NCI-H1694 (cell line): ENCODE data around the gene DCAF8L2.
"Not testable (repeated sequence)": the region's sequence is repeated elsewhere in the genome, so short reads cannot be mapped to it uniquely, and the experiment has no call there.

Experiments used
- DNase-seq: peaks from one replicate; lab custom pipeline; 2025; lab: John Stamatoyannopoulos, UW

Gene DCAF8L2

GRCh38 chrX:27590044-27590443 is at the start of gene DCAF8L2:
Gene DCAF8L2, plus strand, starts transcription at chrX:27590344. Its CDS starts 156,552 bp downstream, at chrX:27746896.
- no peak for DNase-seq

- DNase-seq = not testable (repeated sequence)
These were observed 49.0 kb upstream of the DCAF8L2 start for GRCh38 chrX:27541161-27541560.

DNA sequence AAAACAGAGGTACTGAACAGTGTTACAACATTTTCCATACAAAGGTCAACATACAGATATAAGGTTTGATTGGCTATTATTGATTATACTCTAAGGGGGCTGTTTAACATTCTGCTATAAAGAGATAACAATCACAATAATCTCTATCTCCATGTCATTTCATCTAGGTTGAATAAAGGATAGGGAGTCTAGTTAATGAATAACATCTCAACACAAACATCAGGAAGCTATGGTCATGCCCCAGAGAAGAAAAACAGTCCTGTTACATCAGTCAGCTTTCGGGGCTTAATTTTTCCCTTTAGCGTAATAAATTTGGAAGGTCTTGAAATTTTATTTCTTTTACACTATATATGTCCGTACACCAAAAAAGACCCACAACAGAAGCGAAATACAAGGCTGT is 41.5 kb upstream of the DCAF8L2 start:
- no peak for DNase-seq

DNA sequence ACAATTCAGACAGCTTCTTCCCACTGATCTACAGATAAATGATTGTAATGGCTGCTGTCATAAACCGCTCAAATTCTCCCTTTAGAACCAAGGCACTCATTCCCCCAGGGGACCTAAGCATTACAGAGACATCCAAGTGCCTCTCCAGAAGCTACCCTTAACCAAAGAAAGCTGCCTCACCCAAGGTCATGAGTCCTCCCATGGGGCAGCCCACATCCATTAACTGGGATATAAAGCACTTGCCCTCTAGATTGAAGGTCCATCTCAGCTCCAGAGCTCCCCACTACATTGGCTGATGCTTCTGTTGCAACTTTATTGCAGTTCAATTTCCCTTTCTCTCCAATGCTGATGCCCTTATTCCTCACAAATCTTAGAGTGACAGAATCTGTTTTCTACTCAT is 40.5 kb upstream of the DCAF8L2 start:
- no peak for DNase-seq

GRCh38 chrX:27555514-27555913 is 34.6 kb upstream of the DCAF8L2 start:
- peak; percentile 28 for DNase-seq

- DNase-seq = no peak
These were observed 24.2 kb upstream of the DCAF8L2 start for GRCh38 chrX:27565992-27566391.

GRCh38 chrX:27571164-27571563 is 19.0 kb upstream of the DCAF8L2 start:
- DNase-seq = no peak

- no peak for DNase-seq
These were observed 14.6 kb upstream of the DCAF8L2 start for GRCh38 chrX:27575565-27575964.

DNA sequence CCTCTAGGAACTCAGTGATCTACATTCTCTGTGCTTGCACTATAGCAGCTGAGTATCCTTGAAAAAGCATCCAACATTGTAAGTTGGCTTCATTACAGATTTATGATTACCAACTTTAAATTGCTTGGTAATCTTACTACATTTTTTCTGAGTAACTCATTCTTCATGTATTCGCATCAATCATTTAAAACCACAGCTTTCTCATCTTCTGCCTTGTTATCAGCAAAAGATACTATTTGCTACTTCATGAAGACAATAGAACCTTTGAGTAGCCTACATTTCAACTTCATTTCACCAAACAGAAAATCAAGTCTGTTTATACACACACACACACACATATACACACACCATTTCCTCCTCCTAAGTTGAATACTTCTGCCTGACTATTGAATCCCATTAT is 6.2 kb upstream of the DCAF8L2 start:
- DNase-seq = no peak

- DNase-seq = no peak
These were observed 1.8 kb downstream of the DCAF8L2 start for GRCh38 chrX:27591938-27592337.

DNA sequence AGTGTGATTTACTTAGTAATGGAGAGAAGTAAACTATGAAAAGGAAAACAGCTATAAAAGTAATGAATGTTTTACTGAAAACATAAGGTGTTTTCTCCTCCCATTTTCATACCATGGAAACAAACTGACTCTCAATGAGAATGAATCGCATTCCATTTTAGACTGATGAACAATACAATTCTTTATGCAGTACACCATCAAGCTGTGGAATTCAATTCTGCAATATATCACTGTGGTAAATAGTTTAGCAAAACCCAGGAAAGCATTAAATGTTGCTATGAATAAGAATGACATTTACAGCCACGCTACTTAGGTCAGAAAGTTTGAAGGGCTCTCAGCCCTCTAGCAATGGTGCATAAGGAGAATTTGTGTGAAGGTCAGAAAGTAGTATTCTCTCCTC is 7.4 kb downstream of the DCAF8L2 start:
- no peak for DNase-seq

- no peak for DNase-seq
These were observed 8.2 kb downstream of the DCAF8L2 start for GRCh38 chrX:27598312-27598711.

- DNase-seq = no peak
These were observed 9.8 kb downstream of the DCAF8L2 start for GRCh38 chrX:27599928-27600327.

GRCh38 chrX:27600686-27601085 is 10.5 kb downstream of the DCAF8L2 start:
- DNase-seq = no peak

- DNase-seq = no peak
These were observed 18.5 kb downstream of the DCAF8L2 start for GRCh38 chrX:27608671-27609070.

GRCh38 chrX:27619459-27619858 is 29.3 kb downstream of the DCAF8L2 start:
- DNase-seq = no peak

DNA sequence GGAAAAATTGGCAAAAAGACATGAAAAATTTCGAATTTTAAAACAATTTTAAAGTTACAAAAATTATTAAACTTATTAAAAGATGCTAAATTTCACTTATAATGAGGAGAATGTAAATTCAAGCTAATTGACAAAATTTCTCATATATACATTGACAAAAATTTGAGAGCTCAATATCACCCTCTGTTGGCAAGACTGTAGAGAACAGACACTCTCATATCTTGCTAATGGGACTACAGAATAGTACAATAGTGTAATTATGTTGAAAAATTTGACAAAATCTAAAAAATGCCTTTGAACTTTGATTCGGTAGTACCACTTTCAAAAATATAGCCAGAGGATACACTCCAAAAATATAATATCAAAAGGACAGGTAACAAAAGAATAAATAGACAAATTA is 29.8 kb downstream of the DCAF8L2 start:
- no peak for DNase-seq

DNA sequence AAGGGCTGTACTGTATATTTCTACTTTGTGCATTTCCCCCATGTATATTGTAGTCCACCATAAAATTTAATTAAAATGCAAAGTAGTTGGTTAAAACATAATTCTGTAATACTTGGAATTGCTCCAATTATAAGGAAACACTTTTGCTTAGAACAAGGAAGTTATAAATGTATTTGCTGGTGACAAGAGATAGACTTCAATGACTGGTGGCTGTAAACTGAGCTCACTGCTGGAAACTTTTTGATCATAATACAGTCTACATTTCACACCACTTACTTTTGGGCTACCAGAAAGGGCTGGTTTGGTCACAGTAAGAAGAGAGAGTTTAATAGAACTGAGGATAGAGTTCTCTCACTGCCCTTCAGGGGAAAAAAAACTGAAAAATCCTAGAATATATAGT is 32.7 kb downstream of the DCAF8L2 start:
- DNase-seq = no peak

GRCh38 chrX:27626066-27626465 is 35.9 kb downstream of the DCAF8L2 start:
- no peak for DNase-seq

GRCh38 chrX:27633328-27633727 is 43.2 kb downstream of the DCAF8L2 start:
- DNase-seq = no peak

- no peak for DNase-seq
These were observed 66.4 kb downstream of the DCAF8L2 start for GRCh38 chrX:27656581-27656980.

DNA sequence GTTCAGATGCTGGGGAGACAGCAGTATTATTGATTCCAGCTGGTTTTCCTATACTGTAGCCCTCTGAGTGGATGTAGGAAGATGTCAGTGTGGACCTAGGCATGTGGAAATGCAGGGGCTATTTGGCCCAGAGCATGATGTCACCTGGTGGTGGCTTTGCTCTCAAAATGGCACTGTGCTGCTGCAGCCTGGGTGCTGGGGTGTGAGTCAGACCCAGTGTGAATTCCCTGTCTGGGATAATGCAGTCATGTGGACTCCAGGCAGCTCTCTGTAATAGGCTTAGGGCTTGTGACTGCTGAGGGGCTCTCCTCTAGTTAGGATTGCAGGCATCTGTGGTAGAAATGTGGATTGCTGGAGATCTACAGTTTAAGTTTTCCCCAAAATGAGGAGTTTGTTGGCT is 70.7 kb downstream of the DCAF8L2 start:
- DNase-seq = no peak

GRCh38 chrX:27671234-27671633 is 81.1 kb downstream of the DCAF8L2 start:
- DNase-seq = no peak

- no peak for DNase-seq
These were observed 84.3 kb downstream of the DCAF8L2 start for GRCh38 chrX:27674491-27674890.

DNA sequence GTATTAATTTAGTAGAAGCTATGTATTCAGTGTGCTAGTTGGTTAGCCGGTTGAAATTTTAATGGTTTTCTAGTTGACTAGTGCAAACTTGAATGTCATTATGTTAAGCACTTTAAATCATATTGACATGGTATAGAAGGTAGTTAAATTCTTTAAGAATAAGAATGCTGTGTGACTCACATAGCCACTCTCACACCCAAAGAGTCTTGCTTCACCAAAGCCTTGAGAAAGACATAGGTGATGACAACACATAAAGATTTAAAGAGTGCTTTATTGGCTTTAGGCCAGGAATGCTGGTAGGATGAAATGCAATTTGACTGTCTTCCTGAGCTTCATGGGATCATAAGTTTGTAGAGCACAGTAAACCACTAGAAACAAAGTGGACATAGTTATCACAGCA is 85.3 kb downstream of the DCAF8L2 start:
- DNase-seq = no peak
